HG03342 (cell line): ENCODE results near the gene AHCY.
"Not testable (repeated sequence)": the region's sequence is repeated elsewhere in the genome, so short reads cannot be mapped to it uniquely, and the experiment has no call there.

Experiments
- ATAC-seq: cut with Tn5 transposase; IDR thresholded peaks from one replicate; pipeline ENCODE4 v1.9.1; 2021; ENCODE audit warnings: mild to moderate bottlenecking, moderate library complexity; ENCODE audit not compliant: unreplicated experiment

The AHCY gene

DNA sequence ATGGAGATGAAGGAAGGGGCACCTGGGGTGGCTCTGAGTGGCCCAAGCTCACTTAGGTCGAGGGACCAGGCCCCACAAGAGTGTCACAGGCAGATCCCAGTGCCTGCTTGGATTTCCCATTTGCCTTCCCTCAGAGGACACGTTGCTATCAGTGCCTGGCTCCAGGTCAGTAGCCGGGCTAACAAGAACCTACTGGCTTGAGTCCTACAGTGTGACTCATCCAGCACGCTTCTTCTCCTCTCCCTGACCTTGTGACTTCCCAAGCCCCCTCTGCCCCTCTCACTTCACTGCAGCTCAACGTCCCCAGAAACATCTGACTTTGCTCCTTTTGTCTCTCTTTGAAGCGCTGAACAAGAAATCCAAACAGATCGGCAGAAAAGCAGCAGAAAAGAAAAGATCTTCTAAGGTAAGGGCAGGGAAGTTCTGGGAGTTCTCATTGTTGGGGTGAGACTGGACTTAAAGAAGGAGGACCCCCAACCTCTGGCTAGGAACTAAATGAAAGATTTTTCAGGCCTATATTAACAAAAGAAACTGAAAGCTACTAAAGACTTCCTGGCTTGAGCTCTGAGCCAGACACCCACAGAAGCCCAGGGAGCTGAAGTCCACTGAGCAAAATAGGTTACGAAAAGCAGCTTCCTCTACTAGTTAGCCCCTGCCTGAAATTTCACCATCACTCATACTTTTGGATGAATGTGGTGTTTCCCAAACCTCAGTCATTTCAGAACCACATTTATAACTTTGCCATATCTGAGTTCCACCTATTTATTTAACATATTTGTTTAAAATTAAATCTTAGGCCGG is 40.5 kb downstream of the AHCY start:
- ATAC-seq: no peak

GRCh38 chr20:34260208-34260942 is 42.8 kb downstream of the AHCY start:
- ATAC-seq: no peak

DNA sequence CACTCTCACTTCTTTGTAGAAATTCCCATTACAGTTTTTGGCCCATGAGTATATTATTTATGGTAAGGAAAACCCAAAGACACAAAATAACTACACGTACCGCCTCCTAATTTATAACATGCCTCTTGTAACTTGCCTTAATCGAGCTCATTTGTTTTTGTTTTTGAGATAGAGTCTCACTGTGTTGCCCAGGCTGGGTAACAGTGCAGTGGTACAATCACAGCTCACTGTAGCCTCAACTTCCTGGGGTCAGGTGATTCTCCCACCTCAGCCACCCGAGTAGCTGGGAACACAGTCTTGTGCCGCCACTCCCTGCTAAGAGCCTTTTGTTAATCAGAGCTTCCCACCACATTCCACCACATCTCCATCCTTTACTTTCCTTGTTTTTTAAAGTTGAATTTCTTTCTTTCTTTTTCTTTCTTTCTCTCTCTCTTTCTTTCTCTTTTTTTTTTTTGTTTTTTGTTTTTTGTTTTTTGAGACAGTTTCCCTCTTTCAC is 46.5 kb downstream of the AHCY start:
- no peak for ATAC-seq

DNA sequence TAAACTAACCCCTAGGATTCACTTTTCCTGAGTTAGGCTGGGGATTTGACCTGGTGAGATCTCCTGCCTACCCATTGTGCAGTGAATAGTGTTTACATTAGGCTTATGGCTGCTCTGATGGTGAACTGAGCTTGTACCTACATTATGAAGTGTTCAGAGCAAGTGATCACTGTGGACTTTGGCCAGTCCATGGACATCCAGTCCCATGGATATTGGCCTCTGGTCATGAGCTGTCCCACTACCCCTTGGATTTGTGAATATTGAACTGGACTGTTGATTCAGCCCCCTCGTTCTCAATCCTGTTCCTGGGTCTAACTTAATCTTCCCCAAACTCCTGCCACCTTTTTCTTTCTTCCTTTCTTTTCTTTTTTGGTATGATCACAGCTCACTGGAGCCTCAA is 48.2 kb downstream of the AHCY start:
- ATAC-seq: no peak

DNA sequence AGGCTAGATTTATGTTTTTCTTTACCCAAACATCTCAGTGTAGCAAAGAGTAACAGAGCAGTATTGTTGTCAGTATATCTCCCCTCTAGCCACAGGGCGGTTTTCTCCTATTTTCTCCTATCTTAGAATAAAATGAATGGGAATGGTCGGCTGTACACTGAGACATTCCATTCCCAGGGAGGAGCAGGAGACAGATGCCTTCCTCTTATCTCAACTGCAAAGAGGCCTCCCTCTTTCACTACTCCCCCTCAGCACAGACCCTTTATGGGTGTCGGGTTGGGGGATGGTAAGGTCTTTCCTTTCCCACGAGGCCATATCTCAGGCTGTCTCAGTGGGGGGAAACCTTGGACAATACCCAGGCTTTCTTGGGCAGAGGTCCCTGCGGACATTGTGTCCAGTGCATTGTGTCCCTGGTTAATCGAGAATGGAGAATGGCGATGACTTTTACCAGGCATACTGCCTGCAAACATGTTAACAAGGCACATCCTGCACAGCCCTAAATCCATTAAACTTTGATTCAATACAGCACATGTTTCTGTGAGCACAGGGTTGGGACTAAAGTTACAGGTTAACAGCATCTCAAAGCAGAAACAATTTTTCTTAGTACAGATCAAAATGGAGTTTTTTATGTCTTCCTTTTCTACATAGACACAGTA is 50.6 kb downstream of the AHCY start:
- ATAC-seq: not testable (repeated sequence)

DNA sequence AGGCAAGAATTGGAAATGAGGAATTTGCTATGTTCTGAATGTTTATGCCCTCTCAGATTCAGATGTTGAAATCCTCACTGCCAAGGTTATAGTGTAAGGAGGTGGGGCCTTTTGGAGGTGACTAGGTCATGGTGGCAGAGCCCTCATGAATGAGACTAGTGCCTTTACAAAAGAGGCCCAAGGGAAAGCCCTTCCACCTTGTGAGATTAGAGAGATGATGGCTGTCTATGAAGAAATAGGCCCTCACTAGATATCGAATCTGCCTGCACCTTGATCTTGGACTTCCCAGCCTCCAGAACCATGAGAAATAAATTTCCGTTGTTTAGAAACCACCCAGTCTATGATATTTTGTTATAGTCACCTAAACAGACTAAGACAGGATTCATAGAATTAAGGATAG is 51.5 kb downstream of the AHCY start:
- no peak for ATAC-seq

DNA sequence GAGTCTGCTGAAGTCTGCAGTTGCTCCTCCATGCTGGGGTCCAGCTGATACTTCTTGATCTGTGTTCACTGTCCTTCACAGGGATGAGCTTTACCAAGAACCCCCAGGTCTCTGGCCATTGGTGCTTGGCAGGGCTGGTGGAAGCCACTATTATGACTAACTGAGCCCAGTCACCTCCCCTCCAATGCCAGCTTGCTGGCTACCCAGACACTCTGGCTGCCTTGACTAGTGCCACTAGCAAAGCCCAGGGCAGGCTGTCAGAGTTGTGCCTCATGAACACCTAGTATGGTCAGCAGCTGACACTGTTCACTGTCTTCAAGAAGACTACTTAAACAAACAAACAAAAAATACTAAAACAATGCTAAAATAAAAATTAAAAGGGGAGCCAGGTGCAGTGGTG is 53.1 kb downstream of the AHCY start:
- ATAC-seq: no peak

- ATAC-seq: no peak
Observed at GRCh38 chr20:34249291-34249690, 53.9 kb downstream of the AHCY start.

DNA sequence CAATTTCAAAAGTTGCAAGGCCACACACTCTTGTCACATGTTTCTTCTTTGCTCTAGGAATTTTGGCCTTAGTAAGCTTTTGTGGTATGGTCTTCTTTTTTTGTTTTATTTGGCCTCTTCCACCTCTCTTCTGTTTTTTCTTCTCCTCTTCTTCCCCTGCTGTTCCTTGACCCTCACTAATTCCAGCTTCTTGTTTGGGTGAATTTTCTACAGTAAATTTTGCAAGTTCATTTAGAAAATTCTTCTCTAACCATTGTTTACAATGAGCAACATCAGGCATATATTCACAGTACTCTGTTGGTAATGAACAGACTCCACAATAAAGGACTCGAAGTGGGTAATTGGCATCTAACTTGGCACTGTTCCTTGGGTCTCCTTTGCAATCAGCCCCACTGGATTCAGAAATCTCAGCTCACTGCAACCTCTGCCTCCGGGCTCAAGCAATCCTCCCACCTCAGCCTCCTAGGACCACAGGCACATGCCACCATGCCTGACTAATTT is 57.0 kb downstream of the AHCY start:
- ATAC-seq: no peak

- no peak for ATAC-seq
Observed at GRCh38 chr20:34243377-34243776, 59.8 kb downstream of the AHCY start.

GRCh38 chr20:34242879-34243278 is 60.3 kb downstream of the AHCY start:
- no peak for ATAC-seq

DNA sequence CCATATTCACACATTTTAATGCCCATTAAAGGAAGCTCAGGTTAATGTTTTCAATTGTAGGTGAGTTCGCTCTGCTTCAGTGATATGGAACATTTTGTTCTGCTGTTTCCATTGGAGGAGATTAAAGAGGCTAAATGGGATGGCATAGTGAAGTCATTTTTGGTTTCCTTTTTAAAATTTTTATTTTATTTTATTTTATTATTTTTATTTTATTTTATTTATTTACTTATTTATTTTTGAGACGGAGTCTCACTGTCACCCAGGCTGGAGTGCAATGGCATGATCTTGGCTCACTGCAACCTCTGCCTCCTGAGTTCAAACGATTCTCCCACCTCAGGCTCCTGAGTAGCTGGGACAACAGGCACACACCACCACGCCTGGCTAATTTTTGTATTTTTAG is 61.1 kb downstream of the AHCY start:
- ATAC-seq: not testable (repeated sequence)

GRCh38 chr20:34240693-34241615 is 62.2 kb downstream of the AHCY start, which contains the start of gene ASIP:
Gene ASIP, plus strand, starts transcription at chr20:34241423. Its CDS starts 18,952 bp downstream, at chr20:34260375.
- ATAC-seq: no peak

DNA sequence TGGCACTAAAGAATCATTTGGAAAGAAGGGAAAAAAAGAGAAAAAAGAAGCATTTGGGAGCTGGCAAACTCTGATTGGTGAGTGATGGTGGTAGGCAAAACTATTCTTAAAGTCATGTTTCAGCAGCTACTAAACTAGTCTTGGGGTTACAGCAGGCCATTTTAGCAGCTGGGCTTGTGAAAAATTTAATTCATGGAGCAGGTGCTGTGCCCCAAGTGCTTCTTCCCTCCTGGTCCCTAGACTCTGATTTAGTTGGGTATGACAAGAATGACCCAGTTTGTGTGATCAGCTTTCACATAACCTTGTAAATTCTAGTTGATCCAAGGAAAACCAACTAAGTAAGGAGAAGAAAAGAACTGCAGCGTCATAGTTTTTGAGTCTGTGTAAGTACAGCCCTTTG is 63.0 kb downstream of the AHCY start:
- ATAC-seq: no peak

GRCh38 chr20:34237942-34238341 is 65.2 kb downstream of the AHCY start:
- no peak for ATAC-seq

DNA sequence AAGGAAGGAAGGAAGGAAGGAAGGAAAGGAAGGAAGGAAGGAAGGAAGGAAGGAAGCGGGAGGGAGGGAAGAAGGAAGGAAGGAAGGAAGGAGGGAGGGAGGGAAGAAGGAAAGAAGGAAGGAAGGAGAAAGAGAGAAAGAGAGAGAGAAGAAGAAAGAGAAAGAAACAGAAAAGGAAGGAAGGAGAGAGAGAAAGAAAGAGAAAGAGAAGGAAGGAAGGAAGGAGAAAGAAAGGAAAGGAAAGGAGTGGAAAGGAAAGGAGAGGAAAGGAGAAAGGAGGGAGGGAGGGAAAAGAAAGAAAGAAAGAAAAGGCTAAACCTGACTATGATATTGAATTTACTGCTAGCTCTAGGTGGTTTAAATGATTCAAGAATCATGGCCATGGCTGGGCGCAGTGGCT is 67.3 kb downstream of the AHCY start:
- no peak for ATAC-seq

DNA sequence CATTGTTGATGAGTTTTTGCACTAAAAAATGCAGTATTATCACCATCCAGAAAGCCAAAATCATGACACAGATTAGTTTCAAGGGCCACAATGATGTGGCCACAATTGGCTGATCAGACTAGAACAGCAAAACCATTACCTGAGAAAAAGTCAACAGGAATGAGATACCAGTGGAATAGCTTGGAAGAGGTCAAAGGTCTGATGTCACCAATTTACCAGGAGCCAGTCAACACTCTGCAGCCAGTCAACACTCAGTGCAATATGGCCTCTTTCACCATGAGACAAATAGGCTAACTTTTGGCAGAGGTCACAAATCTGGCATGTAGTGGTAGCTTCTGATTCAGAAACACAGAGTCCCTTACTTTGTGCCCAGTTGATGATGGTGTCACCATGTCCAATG is 69.5 kb downstream of the AHCY start:
- ATAC-seq: no peak

DNA sequence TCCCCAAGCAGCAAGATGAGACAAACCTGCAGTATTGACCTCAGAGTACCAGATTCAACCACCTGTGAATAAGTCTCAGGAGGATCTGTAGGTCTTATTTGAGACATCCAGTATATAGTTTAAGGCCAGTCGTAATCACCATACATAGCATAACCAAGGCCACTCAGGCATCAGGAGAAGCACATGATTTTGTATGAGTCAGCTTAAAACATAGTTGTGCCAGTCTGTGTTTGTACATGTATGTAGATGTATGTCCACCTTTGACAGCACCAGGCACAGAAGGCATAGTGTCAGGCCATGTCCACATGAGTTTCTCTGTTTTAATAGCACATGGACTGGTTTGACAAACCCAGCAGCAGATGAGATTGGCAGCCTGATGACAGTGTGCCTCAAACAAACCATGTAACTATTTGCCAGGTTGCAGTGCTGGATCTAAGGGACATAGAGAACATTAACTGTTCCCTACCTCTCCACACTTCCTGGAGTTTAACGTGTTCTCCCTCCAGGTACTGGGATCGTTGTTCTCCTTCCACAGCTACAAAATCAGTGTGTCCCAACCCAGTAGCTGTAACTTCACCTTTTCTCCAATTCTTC is 70.6 kb downstream of the AHCY start:
- ATAC-seq: no peak

- ATAC-seq: no peak
Observed at GRCh38 chr20:34231634-34232033, 71.5 kb downstream of the AHCY start.
